ENCODE results near the gene ZNF576. TPM values are rescaled to one million over a fixed set of nuclear protein-coding genes. Genes with fewer than 3 reads are reported as not detected.

Gene ZNF576
- total and polyA plus RNA-seq, 2 of the 4 experiments (the other 2 are of a cell fraction), result 13.8 to 19.5 TPM

GRCh38 chr19:43624933-43625332, 28.5 kb downstream of the ZNF576 start:
- POLR2A ChIA-PET (ENCODE audit: unreplicated experiment), result no interaction called here
- H3K9ac ChIP-seq (ENCODE audit: low read depth, low read length), result no peak overlapping the region
- no peak overlapping the region for H4K91ac ChIP-seq (ENCODE audit: insufficient read depth, low read depth, low read length)
- H3K79me1 ChIP-seq (ENCODE audit: low read depth in 1 of 2, low read length in 2 of 2), result peaks cover 8 to 12% of the 10 kb centered on the region in 2 experiments; a peak in 3 of 4 replicates
- no peak overlapping the region for H2AFZ ChIP-seq (replicated peaks; ENCODE audit: low read length, poor library complexity)
- H3K23ac ChIP-seq (ENCODE audit: low read depth, low read length), result no peak overlapping the region
- no TSS peak for BruUV-seq (replicated peaks)
- H3K14ac ChIP-seq (replicated peaks; ENCODE audit: low read depth, low read length), result no peak overlapping the region
- TF ChIP-seq RFX5 (IDR thresholded peaks at IDR 0.05; ENCODE audit: low read depth, low read length) (no peak), POLR2A (IDR thresholded peaks at IDR 0.05; ENCODE audit: low read depth, low read length) (no peak), SMC3 (IDR thresholded peaks at IDR 0.05; ENCODE audit: low read depth, low read length) (no peak)
- H2BK120ac ChIP-seq (ENCODE audit: low read depth, low read length), result no peak overlapping the region
- in situ Hi-C loops (cut with MboI; ENCODE audit: low sequenced_read_pairs), result no loop called here
- no peaks in the 10 kb centered on the region for H4K20me1 ChIP-seq (ENCODE audit: insufficient read depth, low read length)
- no peaks in the 10 kb centered on the region for H3K27me3 ChIP-seq (ENCODE audit: control insufficient read depth, insufficient read depth, low read length)
- H3K18ac ChIP-seq (ENCODE audit: low read depth, low read length), result no peak overlapping the region
- H3K27ac ChIP-seq (ENCODE audit: insufficient read depth, low read length), result no peak overlapping the region
- no peak overlapping the region for H4K5ac ChIP-seq (ENCODE audit: low read depth, low read length)
- CTCF ChIA-PET, result no interaction called here
- dilution Hi-C loops (cut with HindIII; ENCODE audit: low sequenced_read_pairs, unreplicated experiment), result no loop called here
- H2BK5ac ChIP-seq (ENCODE audit: low read depth, low read length, poor library complexity, severe bottlenecking), result no peak overlapping the region
- H2BK20ac ChIP-seq (ENCODE audit: low read depth, low read length), result no peak overlapping the region
- no peaks in the 10 kb centered on the region for H3K9me3 ChIP-seq (ENCODE audit: control insufficient read depth, insufficient read depth, low read length)
- H4K8ac ChIP-seq (ENCODE audit: low read depth in 2 of 2, low read length in 2 of 2), result no peak overlapping the region
- DNase-seq, result peak; percentile 8
- intact Hi-C loops (cut with micrococcal nuclease), result no loop called here
- no peaks in the 10 kb centered on the region for H3K36me3 ChIP-seq (ENCODE audit: control insufficient read depth, insufficient read depth, low read length)
- H3K4me1 ChIP-seq (ENCODE audit: control insufficient read depth, insufficient read depth, low read length), result peaks cover 3% of the 10 kb centered on the region
- H3K4ac ChIP-seq (ENCODE audit: low read depth, low read length), result no peak overlapping the region
- 30% methylated on average over 2 of the region's 30 CpGs; no CpG with 5 or more reads in 1 of the 2 experiments for WGBS, 2 experiments (ENCODE audit: extremely low coverage in 2 of 2, insufficient read length in 1 of 2)
- no peak overlapping the region for H3K56ac ChIP-seq (ENCODE audit: extremely low read depth, insufficient read depth, low read length)
- ATAC-seq (ENCODE audit: low read depth), result no peak
- no peak overlapping the region for H2BK15ac ChIP-seq (ENCODE audit: low read depth, low read length)
- H2AK5ac ChIP-seq (ENCODE audit: low read depth, low read length), result no peak overlapping the region
- no peak overlapping the region for H3K4me2 ChIP-seq (ENCODE audit: low read depth, low read length)
- 0 out of 2 replicates have a peak, but pooled peaks cover 3% of the 10 kb centered on the region for H3K9me1 ChIP-seq (ENCODE audit: insufficient read depth, low read length)
- no peak overlapping the region for H3K4me3 ChIP-seq (ENCODE audit: insufficient read depth, low read depth, low read length)
- H2AK9ac ChIP-seq (replicated peaks; ENCODE audit: low read depth, low read length, poor library complexity), result no peak overlapping the region

Measured in IMR-90 (cell line).